AG04449 (cell line): ENCODE results near the gene BEST4.
"Not testable (repeated sequence)": the region's sequence is repeated elsewhere in the genome, so short reads cannot be mapped to it uniquely, and the experiment has no call there.

Source experiments
- CTCF ChIA-PET: fragments of 350-600 bp; formaldehyde crosslinking; extraction: SDS; loops from one replicate; lab custom pipeline; 2021; ENCODE audit warnings: antibody characterized with exemption; lab: Yijun Ruan, JAX
- POLR2A ChIA-PET: fragments of 400-600, 350-600 bp; formaldehyde crosslinking; extraction: SDS; loops from one replicate; lab custom pipeline; 2020; ENCODE audit warnings: antibody characterized with exemption, inconsistent platforms; lab: Yijun Ruan, JAX
- DNase-seq: peaks from one replicate; pipeline ENCODE4 v3.0.0-alpha.2; 2010; ENCODE audit warnings: low read depth, low spot score
- H3K4me3 ChIP-seq: 2 replicates; pipeline ENCODE4 v1.5.1; 2011; ENCODE audit warnings: low read depth, mild to moderate bottlenecking, control low read depth, low read length
- TF ChIP-seq, protein P1 (sequence below): IDR thresholded peaks from one replicate; pipeline ENCODE4 v1.5.1; 2011; ENCODE audit warnings: mild to moderate bottlenecking, moderate library complexity, low read length, control low read depth, inconsistent platforms; ENCODE audit not compliant: insufficient read depth; ENCODE audit errors: missing control alignments

The BEST4 gene

DNA sequence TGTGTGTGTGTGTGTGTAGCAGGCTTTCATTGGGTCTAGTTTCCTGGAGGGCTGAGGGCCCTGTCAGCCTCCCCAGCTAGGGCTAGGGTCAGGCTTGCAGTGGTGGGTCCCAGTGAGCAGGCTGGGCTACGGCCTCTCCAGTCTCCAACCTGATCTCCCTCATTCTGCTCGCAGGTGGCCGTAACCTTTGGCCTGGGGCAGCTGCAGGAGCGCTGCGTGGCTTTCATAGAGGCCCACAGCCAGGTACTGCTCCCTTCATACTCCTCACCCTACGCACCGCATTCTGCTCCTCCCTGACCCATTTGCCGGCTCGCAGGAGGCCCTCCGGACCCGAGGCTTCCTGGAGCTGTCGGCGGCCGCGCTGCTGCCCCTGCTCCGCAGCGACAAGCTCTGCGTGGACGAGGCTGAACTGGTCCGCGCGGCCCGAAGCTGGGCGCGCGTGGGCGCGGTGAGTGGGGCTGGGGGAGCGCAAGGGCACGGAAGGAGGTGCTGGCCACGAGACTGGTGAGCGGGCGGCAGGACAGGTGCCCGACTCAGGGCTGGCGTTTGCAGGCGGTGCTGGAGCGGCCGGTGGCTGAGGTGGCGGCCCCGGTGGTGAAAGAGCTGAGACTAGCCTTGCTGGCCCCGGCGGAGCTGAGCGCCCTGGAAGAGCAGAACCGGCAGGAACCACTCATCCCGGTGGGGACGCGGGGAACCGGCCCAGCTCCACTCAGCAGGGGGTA, 25.0 kb upstream of the BEST4 start:
- ChIA-PET POLR2A (interaction anchor here (1.1 to 4.6 kb wide), 5 partner anchors 10 to 91 kb away, joined by 3 to 53 read pairs (median 4); partner anchors contain the start of gene PLK3), CTCF (interaction anchor here (1.9 to 3.7 kb wide), 2 partner anchors 13 to 20 kb away, joined by 8 to 17 read pairs; partner anchors contain the start of gene PLK3)
- no peak for DNase-seq
- H3K4me3 ChIP-seq: peak overlapping the region; percentile 35
- TF ChIP-seq, protein P1, sequence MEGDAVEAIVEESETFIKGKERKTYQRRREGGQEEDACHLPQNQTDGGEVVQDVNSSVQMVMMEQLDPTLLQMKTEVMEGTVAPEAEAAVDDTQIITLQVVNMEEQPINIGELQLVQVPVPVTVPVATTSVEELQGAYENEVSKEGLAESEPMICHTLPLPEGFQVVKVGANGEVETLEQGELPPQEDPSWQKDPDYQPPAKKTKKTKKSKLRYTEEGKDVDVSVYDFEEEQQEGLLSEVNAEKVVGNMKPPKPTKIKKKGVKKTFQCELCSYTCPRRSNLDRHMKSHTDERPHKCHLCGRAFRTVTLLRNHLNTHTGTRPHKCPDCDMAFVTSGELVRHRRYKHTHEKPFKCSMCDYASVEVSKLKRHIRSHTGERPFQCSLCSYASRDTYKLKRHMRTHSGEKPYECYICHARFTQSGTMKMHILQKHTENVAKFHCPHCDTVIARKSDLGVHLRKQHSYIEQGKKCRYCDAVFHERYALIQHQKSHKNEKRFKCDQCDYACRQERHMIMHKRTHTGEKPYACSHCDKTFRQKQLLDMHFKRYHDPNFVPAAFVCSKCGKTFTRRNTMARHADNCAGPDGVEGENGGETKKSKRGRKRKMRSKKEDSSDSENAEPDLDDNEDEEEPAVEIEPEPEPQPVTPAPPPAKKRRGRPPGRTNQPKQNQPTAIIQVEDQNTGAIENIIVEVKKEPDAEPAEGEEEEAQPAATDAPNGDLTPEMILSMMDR: no peak

DNA sequence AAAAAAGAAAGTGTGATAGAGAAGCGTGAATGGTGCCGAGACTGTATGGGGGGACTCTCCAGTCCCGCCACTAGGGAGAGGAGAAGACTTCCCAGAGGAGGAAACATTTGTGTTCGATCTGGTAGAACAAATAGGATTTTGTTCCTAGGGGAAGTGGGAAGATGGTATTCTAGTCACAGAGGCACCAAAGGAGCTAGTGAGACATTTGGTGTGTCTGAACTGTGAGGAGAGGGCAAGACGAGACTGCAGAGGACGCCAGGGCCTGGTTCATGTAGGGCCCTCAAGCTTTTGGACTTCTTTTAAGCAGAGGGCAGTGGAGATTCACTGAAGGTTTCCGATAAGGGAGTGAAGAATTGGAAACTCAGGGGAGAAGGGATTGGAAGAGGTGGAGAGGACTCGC, 23.3 kb upstream of the BEST4 start:
- no peak for DNase-seq
- peak overlapping the region; percentile 6; the same call in 1 of the 2 replicates for H3K4me3 ChIP-seq
- TF ChIP-seq, protein P1: no peak
- ChIA-PET CTCF (interaction anchor here (1.8 to 3.7 kb wide), 2 partner anchors 11 to 18 kb away, joined by 5 to 17 read pairs; partner anchors contain the start of gene PLK3), POLR2A (interaction anchor here (0.7 to 4.6 kb wide), 4 partner anchors 8 to 12 kb away, joined by 3 to 53 read pairs (median 6); partner anchors contain the start of gene PLK3)

DNA sequence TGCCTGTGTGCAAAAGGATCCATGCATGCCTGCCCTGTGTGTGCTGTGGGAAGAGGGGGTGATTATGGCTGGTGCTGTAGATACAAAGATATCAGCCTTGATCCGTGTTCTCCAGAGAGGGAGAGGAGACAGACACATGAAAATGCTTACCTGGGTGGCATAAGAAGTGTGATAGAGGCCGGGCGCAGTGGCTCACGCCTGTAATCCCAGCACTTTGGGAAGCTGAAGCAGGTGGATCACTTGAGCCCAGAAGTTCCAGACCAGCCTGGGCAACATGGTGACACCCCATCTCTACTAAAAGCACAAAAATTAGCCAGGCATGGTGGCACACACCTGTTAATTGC, 22.8 kb upstream of the BEST4 start:
- ChIA-PET CTCF (interaction anchor here (1.8 to 3.7 kb wide), 4 partner anchors 10 to 82 kb away, joined by 5 to 32 read pairs (median 13); partner anchors contain the start of gene PLK3), POLR2A (interaction anchor here (0.6 to 4.6 kb wide), 4 partner anchors 9 to 200 kb away, joined by 3 to 53 read pairs (median 6); partner anchors contain the start of gene PLK3)
- not testable (repeated sequence) for DNase-seq, H3K4me3 ChIP-seq

DNA sequence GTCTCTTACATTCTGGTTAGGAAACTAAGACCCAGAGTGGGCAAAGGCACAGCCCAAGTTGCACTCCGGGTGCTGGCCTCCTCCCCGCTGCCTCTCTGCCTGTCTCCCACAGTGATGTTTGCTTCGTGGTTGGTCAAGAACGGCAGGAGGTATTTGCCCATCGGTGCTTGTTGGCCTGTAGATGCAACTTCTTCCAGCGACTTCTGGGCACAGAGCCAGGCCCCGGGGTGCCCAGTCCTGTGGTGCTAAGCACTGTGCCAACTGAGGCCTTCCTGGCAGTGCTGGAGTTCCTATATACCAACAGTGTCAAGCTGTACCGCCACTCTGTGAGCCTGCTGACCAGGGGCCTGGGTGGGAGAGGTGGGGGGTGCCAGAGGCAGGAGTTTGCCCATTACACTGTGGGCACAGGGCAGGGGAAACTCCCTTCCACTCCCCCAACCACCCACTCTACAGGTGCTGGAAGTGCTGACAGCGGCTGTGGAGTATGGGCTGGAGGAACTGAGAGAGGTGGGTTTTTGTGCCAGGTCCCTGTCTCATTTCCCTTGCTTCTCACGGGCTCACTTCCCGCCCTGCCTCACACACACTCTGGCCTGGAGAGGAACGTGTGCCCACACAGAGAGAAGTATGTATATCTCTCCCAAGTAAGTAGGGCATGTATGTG, 22.3 kb upstream of the BEST4 start:
- peak overlapping the region; percentile 8; the same call in 1 of the 2 replicates for H3K4me3 ChIP-seq
- DNase-seq: no peak
- ChIA-PET CTCF (interaction anchor here (1.3 to 3.0 kb wide), 5 partner anchors 9 to 204 kb away, joined by 5 to 32 read pairs (median 9); partner anchors contain the start of gene PLK3), POLR2A (interaction anchor here (0.6 to 4.9 kb wide), 9 partner anchors 8 to 200 kb away, joined by 3 to 69 read pairs (median 8); partner anchors contain the start of genes PLK3 and RPS8)
- TF ChIP-seq, protein P1: no peak

DNA sequence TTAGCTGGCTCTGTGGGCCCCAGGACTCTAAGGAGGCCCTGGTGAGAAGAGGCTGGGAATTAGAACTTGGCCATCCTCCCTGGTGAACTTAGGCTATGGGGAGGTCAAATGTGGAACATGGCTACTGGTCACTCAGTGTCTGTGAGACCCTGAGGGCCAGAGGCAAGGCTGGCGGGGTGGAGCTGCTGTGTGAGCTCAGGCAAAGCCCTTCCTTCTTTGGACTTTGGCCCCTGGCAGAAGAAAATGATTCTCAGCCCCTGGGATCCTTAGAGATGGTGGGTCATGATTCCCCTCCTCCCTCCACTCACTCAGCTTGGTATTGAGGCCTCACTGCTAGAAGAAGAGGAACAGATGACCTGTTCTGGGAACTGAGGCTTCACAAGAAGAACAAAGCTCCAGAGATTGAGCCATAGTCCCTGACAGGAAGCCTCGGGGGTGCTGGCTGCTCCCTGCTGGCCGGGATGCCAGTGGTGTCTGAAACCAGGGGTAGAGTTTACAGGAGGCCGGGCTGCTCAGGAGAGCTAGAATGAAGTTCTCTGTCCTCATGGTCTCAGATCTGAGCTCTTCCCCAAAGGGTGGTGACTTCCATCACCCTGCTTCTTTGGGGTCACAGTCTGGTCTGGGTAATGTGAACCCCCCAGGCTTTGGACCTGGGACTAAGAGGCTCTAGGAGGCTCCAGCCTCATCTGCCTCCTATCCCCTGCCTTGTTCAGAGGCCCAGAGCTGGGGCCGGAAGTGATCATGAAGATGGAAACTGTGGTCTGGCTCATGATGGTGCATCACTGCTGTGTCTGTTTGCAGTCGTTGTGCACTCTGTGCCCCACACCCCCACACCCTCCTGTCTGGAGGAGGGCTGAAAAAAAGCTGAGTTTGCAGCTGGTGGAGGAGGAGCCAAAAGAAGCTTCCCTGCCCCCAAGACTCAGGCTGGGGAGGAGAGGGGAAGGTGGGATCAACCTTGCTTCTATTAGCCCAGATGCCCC, 21.3 kb upstream of the BEST4 start:
- peak; percentile 33 for DNase-seq
- peak overlapping the region; percentile 57 for H3K4me3 ChIP-seq
- TF ChIP-seq, protein P1: no peak
- POLR2A ChIA-PET: interaction anchor here (0.6 to 4.9 kb wide), 11 partner anchors 9 to 712 kb away, joined by 3 to 69 read pairs (median 4); partner anchors contain the start of genes PLK3, PRDX1, RPS8 and UROD
- CTCF ChIA-PET: interaction anchor here (1.0 to 3.0 kb wide), 10 partner anchors 8 to 205 kb away, joined by 3 to 32 read pairs (median 8); partner anchors contain the start of genes PLK3 and RNU5D-1
